ENCODE data around the gene SH3BP1. TPM values are rescaled to one million over a fixed set of nuclear protein-coding genes. Genes with fewer than 3 reads are reported as not detected.

SH3BP1 gene
- total and polyA plus RNA-seq, 2 of the 13 experiments (the other 11 are each of a cell fraction or from before 2014, with no cell fraction given): 8.4 to 18.5 TPM

DNA sequence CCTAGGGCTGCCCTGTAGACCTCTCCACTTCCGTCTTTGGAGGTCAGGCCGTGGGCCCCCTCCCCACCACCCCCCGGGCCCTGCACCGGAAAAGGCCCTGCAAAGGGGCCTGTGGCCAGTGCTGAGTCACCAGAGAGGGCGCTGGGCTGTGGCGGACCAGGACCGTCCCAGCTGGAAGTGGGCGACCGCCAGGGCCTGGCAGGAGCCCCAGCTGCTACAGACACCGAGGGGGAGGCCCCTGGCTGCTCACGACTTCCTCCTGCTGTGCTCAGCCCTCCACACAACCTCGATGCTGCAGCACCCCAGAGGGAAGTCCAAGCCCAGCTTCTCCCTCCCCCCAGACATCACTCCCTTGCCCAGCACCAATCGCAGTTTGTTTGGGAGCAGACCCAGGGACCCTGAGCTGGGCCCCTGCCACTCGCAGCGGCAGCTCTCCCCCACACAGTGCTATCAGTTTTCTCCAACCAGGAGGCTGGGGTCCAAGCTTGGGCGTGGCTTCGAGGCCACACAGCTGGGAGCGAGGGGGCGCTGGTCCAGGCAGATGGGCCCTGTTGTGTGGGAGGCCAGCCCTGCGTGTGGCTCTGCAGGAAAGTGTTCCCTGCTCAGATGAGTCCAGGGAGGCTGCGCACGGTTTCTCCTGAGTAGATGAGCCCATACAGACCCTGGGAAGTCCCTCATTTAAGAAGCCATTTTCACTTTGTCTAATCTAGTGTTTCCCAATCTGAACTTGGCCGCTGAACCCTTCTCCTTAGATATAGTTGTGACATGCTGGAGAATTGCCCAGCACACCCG, 5.6 kb upstream of the SH3BP1 start (continued):
- TF ChIP-seq ZNF12 (CRISPR knock-in tag; IDR thresholded peaks at IDR 0.05): no peak
- TF ChIP-seq ZNF557 (CRISPR knock-in tag; IDR thresholded peaks at IDR 0.05): no peak
- TF ChIP-seq ZNF333 (CRISPR knock-in tag; IDR thresholded peaks at IDR 0.05; ENCODE audit: borderline replicate concordance): no peak
- no peak; the same call in 1 of the 2 replicates for TF ChIP-seq YEATS2 (CRISPR knock-in tag; IDR thresholded peaks at IDR 0.05; ENCODE audit: borderline replicate concordance)
- TF ChIP-seq ZNF317 (CRISPR knock-in tag; IDR thresholded peaks at IDR 0.05): peak; percentile 85
- TF ChIP-seq ZNF30 (CRISPR knock-in tag; IDR thresholded peaks at IDR 0.05): no peak
- no peak for TF ChIP-seq XBP1 (CRISPR knock-in tag; IDR thresholded peaks at IDR 0.05)
- no peak for TF ChIP-seq HHEX (CRISPR knock-in tag; IDR thresholded peaks at IDR 0.05)
- TF ChIP-seq MATR3 (CRISPR knock-in tag; IDR thresholded peaks at IDR 0.05): no peak
- no peak for TF ChIP-seq ARNT (IDR thresholded peaks at IDR 0.05)
- peak; percentile 37; the same call in 1 of the 2 replicates for TF ChIP-seq STAT6 (CRISPR knock-in tag; IDR thresholded peaks at IDR 0.05; ENCODE audit: borderline replicate concordance)
- 0 out of 2 replicates have a peak, but pooled peaks have one; percentile 15 for TF ChIP-seq RAD21 (CRISPR knock-in tag; IDR thresholded peaks at IDR 0.05)
- 0 out of 2 replicates have a peak, but pooled peaks have one; percentile 48 for TF ChIP-seq ZNF614 (CRISPR knock-in tag; IDR thresholded peaks at IDR 0.05; ENCODE audit: borderline replicate concordance)
- no peak for TF ChIP-seq FOSL1 (CRISPR knock-in tag; IDR thresholded peaks at IDR 0.05; ENCODE audit: borderline replicate concordance)
- no peak for TF ChIP-seq TRIM24 (CRISPR knock-in tag; IDR thresholded peaks at IDR 0.05)
- peak; percentile 88 for TF ChIP-seq ZFX (CRISPR knock-in tag; IDR thresholded peaks at IDR 0.05; ENCODE audit: low read depth)
- TF ChIP-seq TAF15 (IDR thresholded peaks at IDR 0.05; ENCODE audit: low read depth, low read length, poor library complexity, severe bottlenecking): peak; percentile 87
- TF ChIP-seq MTF1 (CRISPR knock-in tag; IDR thresholded peaks at IDR 0.05): no peak
- TF ChIP-seq ZNF264 (CRISPR knock-in tag; IDR thresholded peaks at IDR 0.05): no peak
- peak; percentile 27; the same call in 1 of the 2 replicates for TF ChIP-seq ZNF205 (CRISPR knock-in tag; IDR thresholded peaks at IDR 0.05)
- TF ChIP-seq ZNF878 (CRISPR knock-in tag; IDR thresholded peaks at IDR 0.05): no peak
- no peak for TF ChIP-seq ZNF773 (CRISPR knock-in tag; IDR thresholded peaks at IDR 0.05; ENCODE audit: borderline replicate concordance)
- TF ChIP-seq, protein P1, sequence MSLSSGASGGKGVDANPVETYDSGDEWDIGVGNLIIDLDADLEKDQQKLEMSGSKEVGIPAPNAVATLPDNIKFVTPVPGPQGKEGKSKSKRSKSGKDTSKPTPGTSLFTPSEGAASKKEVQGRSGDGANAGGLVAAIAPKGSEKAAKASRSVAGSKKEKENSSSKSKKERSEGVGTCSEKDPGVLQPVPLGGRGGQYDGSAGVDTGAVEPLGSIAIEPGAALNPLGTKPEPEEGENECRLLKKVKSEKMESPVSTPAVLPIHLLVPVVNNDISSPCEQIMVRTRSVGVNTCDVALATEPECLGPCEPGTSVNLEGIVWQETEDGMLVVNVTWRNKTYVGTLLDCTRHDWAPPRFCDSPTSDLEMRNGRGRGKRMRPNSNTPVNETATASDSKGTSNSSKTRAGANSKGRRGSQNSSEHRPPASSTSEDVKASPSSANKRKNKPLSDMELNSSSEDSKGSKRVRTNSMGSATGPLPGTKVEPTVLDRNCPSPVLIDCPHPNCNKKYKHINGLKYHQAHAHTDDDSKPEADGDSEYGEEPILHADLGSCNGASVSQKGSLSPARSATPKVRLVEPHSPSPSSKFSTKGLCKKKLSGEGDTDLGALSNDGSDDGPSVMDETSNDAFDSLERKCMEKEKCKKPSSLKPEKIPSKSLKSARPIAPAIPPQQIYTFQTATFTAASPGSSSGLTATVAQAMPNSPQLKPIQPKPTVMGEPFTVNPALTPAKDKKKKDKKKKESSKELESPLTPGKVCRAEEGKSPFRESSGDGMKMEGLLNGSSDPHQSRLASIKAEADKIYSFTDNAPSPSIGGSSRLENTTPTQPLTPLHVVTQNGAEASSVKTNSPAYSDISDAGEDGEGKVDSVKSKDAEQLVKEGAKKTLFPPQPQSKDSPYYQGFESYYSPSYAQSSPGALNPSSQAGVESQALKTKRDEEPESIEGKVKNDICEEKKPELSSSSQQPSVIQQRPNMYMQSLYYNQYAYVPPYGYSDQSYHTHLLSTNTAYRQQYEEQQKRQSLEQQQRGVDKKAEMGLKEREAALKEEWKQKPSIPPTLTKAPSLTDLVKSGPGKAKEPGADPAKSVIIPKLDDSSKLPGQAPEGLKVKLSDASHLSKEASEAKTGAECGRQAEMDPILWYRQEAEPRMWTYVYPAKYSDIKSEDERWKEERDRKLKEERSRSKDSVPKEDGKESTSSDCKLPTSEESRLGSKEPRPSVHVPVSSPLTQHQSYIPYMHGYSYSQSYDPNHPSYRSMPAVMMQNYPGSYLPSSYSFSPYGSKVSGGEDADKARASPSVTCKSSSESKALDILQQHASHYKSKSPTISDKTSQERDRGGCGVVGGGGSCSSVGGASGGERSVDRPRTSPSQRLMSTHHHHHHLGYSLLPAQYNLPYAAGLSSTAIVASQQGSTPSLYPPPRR (CRISPR knock-in tag; IDR thresholded peaks at IDR 0.05; ENCODE audit: borderline replicate concordance): peak; percentile 75
- peak; percentile 52 for TF ChIP-seq BORCS8-MEF2B (CRISPR knock-in tag; IDR thresholded peaks at IDR 0.05)

All from HepG2 (cell line).